SU-DHL-6 (cell line): ENCODE data around the gene RGCC.

ENCODE experiments used
- EZH2phosphoT487 ChIP-seq: fragments of 200-600 bp; sonication (generic), shearing (Covaris generic); conservative IDR thresholded peaks from 2 replicates; pipeline ENCODE4 v1.6.1; 2018; ENCODE audit warnings: mild to moderate bottlenecking, antibody characterized with exemption, low read length, moderate library complexity, mixed read lengths
- TF ChIP-seq, protein P1 (sequence below): fragments of 200-600 bp; sonication (generic); IDR thresholded peaks from one replicate; pipeline ENCODE4 v1.5.1; 2017; ENCODE audit warnings: antibody characterized with exemption, mild to moderate bottlenecking, low read length, moderate library complexity; ENCODE audit not compliant: insufficient read depth, poor library complexity, severe bottlenecking

- TF ChIP-seq, protein P1, sequence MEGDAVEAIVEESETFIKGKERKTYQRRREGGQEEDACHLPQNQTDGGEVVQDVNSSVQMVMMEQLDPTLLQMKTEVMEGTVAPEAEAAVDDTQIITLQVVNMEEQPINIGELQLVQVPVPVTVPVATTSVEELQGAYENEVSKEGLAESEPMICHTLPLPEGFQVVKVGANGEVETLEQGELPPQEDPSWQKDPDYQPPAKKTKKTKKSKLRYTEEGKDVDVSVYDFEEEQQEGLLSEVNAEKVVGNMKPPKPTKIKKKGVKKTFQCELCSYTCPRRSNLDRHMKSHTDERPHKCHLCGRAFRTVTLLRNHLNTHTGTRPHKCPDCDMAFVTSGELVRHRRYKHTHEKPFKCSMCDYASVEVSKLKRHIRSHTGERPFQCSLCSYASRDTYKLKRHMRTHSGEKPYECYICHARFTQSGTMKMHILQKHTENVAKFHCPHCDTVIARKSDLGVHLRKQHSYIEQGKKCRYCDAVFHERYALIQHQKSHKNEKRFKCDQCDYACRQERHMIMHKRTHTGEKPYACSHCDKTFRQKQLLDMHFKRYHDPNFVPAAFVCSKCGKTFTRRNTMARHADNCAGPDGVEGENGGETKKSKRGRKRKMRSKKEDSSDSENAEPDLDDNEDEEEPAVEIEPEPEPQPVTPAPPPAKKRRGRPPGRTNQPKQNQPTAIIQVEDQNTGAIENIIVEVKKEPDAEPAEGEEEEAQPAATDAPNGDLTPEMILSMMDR: no peak
- no peak for TF ChIP-seq EZH2phosphoT487
These were observed 62.8 kb downstream of the RGCC start for GRCh38 chr13:41520016-41520659.
